RPMI8226 (cell line): ENCODE measurements around the gene CLN3.
"Not testable (repeated sequence)": the region's sequence is repeated elsewhere in the genome, so short reads cannot be mapped to it uniquely, and the experiment has no call there.

Experiments
- DNase-seq: peaks from one replicate; pipeline ENCODE4 v3.0.0-alpha.2; 2015

Gene CLN3

GRCh38 chr16:28491970-28492474 lies at the start of gene CLN3:
CLN3 (minus strand) TSS chr16:28492074; CDS start chr16:28491759, 315 bp downstream.
- DNase-seq: peak; percentile 97

- no peak for DNase-seq
These were observed 48.5 kb upstream of the CLN3 start for GRCh38 chr16:28540346-28540745.

GRCh38 chr16:28538733-28539596 lies 47.1 kb upstream of the CLN3 start, which contains the start of gene NUPR1:
NUPR1 (minus strand) TSS chr16:28538974; CDS start chr16:28538907, 67 bp downstream.
- DNase-seq: no peak

GRCh38 chr16:28537964-28538732 lies 46.3 kb upstream of the CLN3 start:
- no peak for DNase-seq

- no peak for DNase-seq
These were observed 45.2 kb upstream of the CLN3 start for GRCh38 chr16:28537076-28537475.

- DNase-seq: no peak
These were observed 42.9 kb upstream of the CLN3 start for GRCh38 chr16:28534542-28535373.

DNA sequence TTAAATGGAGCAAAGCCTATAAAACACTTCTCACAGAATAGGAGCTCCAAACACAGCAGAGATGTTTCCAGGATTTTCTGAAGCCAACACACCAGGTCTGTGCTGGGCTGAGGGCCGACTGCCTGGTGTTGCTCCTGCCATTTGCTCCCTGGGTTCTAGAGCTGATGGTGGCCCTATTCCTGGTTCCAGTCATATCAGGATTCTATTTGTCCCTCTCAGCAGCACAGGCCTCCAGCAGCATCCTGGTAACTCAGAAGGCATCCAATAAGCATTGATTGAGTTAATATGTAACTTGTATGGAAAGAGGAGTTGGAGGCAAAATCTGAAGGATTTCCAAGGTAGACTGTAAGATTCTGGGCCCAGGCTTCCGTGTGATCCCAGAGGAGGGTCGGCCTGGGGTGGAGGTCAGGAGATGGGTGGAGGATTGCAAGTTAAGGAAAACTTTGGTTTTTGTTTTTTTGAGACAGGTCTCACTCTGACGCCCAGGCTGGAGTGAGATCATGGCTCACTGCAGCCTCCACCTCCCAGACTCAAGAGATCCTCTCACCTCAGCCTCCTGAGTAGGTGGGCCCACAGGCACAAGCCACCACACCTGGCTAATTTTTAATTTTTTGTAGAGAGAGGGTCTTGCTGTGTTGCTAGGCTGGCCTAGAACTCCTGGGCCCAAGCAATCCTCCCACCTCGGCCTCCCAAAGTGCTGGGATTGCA lies 41.2 kb upstream of the CLN3 start:
- DNase-seq: no peak

- no peak for DNase-seq
These were observed 40.2 kb upstream of the CLN3 start for GRCh38 chr16:28531777-28532744.

GRCh38 chr16:28529124-28529523 lies 37.2 kb upstream of the CLN3 start:
- no peak for DNase-seq

DNA sequence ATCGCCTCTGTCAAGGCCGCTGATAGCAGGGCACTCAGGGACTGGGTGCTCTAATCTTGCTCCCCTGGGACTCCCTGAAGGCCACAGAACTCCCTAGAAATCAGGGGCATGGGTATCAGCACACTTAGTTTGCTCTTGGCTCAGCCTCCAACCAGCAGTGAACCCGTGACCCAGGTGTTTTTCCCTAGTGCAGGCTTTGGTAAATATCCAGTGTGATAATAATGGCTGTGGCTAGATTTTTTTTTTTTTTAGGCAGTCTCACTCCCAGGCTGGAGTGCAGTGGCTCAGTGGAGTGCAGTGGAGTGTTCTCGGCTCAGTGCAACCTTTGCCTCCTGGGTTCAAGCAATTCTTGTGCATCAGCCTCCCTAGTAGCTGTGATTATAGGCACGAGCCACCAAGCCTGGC lies 36.6 kb upstream of the CLN3 start:
- DNase-seq: no peak

GRCh38 chr16:28527985-28528384 lies 36.1 kb upstream of the CLN3 start:
- no peak for DNase-seq

- DNase-seq: not testable (repeated sequence)
These were observed 35.4 kb upstream of the CLN3 start for GRCh38 chr16:28527100-28527785.

DNA sequence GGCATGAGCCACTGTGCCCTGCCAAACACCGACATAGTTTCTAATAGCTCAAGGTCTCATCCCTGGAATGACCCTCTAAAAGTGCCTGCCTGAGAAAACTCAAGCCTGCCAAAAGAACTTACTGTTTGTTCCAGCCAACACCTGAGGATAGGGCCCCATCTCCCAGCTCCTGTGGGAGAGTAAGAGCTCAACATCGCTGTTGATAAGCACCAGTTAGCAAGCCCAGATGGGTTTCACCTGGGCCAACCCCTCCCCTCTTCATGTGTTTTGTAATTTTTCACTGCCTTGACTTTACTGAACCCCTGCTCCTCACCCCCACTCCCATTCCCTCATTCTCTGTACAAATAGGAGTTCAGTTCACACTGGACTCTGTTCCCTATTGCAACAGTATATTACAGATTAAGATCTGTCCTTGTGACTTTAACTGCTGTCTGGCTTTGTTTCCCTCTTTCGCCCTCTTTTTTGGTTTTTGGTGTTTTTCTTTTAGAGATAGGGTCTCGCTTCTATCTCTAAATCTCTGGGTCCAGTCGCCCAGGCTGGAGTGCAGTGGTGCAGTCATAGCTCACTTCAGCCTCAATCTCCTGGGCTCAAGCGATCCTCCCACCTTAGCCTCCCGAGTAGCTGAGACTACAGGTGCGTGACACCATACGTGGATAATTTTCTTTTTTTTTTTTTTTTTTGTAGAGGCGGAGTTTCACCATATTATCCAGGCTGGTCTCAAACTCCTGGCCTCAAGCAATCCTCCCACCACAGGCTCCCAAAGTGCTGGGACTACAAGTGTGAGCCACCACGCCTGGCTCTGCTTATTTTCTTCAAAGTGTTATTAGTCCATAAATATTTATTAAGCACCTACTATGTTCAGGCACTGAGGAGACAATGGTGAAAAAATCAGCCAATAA lies 34.6 kb upstream of the CLN3 start:
- DNase-seq: no peak

- DNase-seq: no peak
These were observed 32.9 kb upstream of the CLN3 start for GRCh38 chr16:28524681-28525171.

GRCh38 chr16:28522792-28523191 lies 30.9 kb upstream of the CLN3 start:
- no peak for DNase-seq

- no peak for DNase-seq
These were observed 29.6 kb upstream of the CLN3 start for GRCh38 chr16:28521436-28521835.

DNA sequence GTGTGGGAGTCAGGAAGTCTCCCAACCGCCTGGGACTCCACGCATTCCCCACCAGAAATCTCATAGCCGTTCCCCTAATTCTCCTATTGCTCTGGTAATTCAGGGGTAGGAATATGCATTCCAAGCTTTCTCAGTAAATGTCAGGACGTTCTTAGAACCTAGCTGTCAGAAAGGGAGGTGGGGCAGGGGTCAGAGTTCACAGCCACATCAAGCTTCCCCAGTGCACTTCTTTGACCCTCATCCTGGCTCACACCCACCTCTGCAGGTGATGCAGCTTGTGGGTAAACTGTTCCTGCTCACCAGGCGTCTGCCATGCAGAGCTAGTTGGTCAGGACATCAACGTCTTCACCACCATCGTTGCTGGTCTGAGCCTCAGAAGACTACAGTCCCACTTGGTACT lies 28.8 kb upstream of the CLN3 start:
- DNase-seq: no peak

DNA sequence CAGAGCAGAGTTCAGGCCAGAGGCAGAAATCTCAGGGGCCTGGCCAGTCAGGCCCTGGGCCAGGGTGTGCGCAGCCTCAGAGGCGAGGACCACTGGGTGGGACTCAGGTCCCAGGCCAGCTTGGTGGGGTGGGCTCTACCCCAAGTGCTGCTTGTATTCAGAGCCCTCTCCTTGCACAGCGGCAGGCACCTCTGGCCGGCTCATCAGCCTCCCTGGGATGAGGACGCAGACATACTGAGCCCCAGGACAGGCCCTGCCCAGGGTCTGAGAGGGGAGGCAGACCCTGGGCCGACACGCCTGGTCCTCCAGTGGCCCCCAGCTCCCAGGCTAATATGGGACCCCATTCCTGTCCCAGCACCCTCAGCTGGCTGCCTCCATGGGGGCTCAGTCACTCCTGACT lies 22.4 kb upstream of the CLN3 start:
- DNase-seq: no peak
